K562 (cell line): ENCODE measurements around the gene SLC26A1. TPM values are rescaled to one million over a fixed set of nuclear protein-coding genes. Genes with fewer than 3 reads are reported as not detected.
A peak's percentile ranks its signal among the peaks of the same experiment; 100 is the strongest.

Experiments used
- CBFA2T2 ChIP-seq: fragments of 450-650 bp; conservative IDR thresholded peaks from 2 replicates; pipeline ENCODE4 v1.6.1; 2017; ENCODE audit warnings: mild to moderate bottlenecking
- HMGN3 ChIP-seq: IDR thresholded peaks from 2 replicates; pipeline ENCODE4 v1.6.1; 2011; ENCODE audit warnings: borderline replicate concordance, low read depth, mild to moderate bottlenecking, mixed read lengths, low read length; ENCODE audit not compliant: insufficient read length; ENCODE audit errors: extremely low read depth
- HNRNPL ChIP-seq: fragments of 200-400 bp; formaldehyde crosslinking; IDR thresholded peaks from 2 replicates; pipeline ENCODE4 v1.6.1; 2017; ENCODE audit warnings: low read depth, mild to moderate bottlenecking, low read length
- IRF2 ChIP-seq: sonication (generic); formaldehyde crosslinking; IDR thresholded peaks from 2 replicates; pipeline ENCODE4 v1.8.1; 2022; ENCODE audit warnings: mild to moderate bottlenecking, missing genetic modification reagents
- MYBL2 ChIP-seq, 2 experiments: fragments of 450-650 bp in 1 of 2; sonication (generic) in 1 of 2; formaldehyde crosslinking in 1 of 2; IDR thresholded peaks; 2 replicates each; pipeline versions ENCODE4 v1.6.1 to v1.8.1; 2017 to 2022; ENCODE audit warnings: borderline replicate concordance in 1 of 2, inconsistent platforms in 1 of 2, low read depth in 1 of 2, mild to moderate bottlenecking in 1 of 2, missing genetic modification reagents in 1 of 2, moderate library complexity in 1 of 2
- NFXL1 ChIP-seq: fragments of 450-650 bp; formaldehyde crosslinking; IDR thresholded peaks from 2 replicates; pipeline ENCODE4 v1.4.0; 2021; ENCODE audit warnings: mild to moderate bottlenecking
- RBM14 ChIP-seq: fragments of 200-400 bp; formaldehyde crosslinking; IDR thresholded peaks from 2 replicates; pipeline ENCODE4 v1.6.1; 2018; ENCODE audit warnings: low read depth, mild to moderate bottlenecking, low read length, moderate library complexity, borderline replicate concordance; ENCODE audit not compliant: insufficient read depth
- RFX1 ChIP-seq: fragments of 450-650 bp; IDR thresholded peaks from 2 replicates; pipeline ENCODE4 v1.6.1; 2016; ENCODE audit warnings: mild to moderate bottlenecking, moderate library complexity
- RHOXF2B ChIP-seq: fragments of 250-450 bp; sonication (Bioruptor Pico); conservative IDR thresholded peaks from 2 replicates; pipeline ENCODE4 v1.5.1; 2021
- SRSF7 ChIP-seq: fragments of 200-400 bp; formaldehyde crosslinking; optimal IDR thresholded peaks from 2 replicates; pipeline ENCODE3; 2017; ENCODE audit warnings: mild to moderate bottlenecking, low read depth, low read length
- TAF1 ChIP-seq: IDR thresholded peaks from 2 replicates; pipeline ENCODE4 v1.6.1; 2011; ENCODE audit warnings: mild to moderate bottlenecking, low read length, moderate library complexity; ENCODE audit not compliant: insufficient read depth, control insufficient read depth, severe bottlenecking; ENCODE audit errors: extremely low read depth
- TOE1 ChIP-seq, 2 experiments: fragments of 450-650 bp in 1 of 2; sonication (generic) in 1 of 2; formaldehyde crosslinking in 1 of 2; IDR thresholded peaks; 2 replicates each; pipeline versions ENCODE4 v1.7.1 to v1.8.0; 2016 to 2022; ENCODE audit warnings: borderline replicate concordance in 2 of 2, mild to moderate bottlenecking in 2 of 2, antibody characterized with exemption in 1 of 2, inconsistent platforms in 1 of 2, low read depth in 1 of 2, missing genetic modification reagents in 1 of 2, moderate library complexity in 1 of 2
- ZBTB7A ChIP-seq: IDR thresholded peaks from 2 replicates; pipeline ENCODE4 v1.6.1; 2011; ENCODE audit warnings: low read depth, mild to moderate bottlenecking, low read length, moderate library complexity, borderline replicate concordance; ENCODE audit not compliant: control insufficient read depth
- ZNF764 ChIP-seq: fragments of 250-450 bp; sonication (Bioruptor Pico); IDR thresholded peaks from 2 replicates; pipeline ENCODE4 v1.4.0; 2020; ENCODE audit warnings: low read depth, mild to moderate bottlenecking, moderate library complexity
- polyA plus RNA-seq, 8 experiments: library from polyadenylated mRNA; depleted of rRNA in 4 of 8; stranded (reverse) in 5 of 8; unstranded in 3 of 8; fragments of >200 nt; fragmentation: Nextera tagmentation in 2 of 8; fragmentation: Illumina TruSeq in 1 of 8; extraction: Ambion mirVana in 2 of 8; extraction: Trizol in 1 of 8; gene quantifications; 2 replicates each; pipeline versions ENCODE4 v1.2.1 to v1.2.3, GENCODE V29; 2011 to 2014; ENCODE audit warnings: inconsistent platforms in 1 of 8, missing spikeins in 1 of 8
- total RNA-seq, 7 experiments: library from RNA; depleted of rRNA in 6 of 7; stranded (reverse); fragments of >200 nt in 6 of 7; fragmentation: Illumina TruSeq in 2 of 7; extraction: Trizol in 2 of 7; gene quantifications; 2 replicates each; pipeline versions ENCODE4 v1.2.1 to v1.2.3, GENCODE V29; 2011 to 2021; ENCODE audit warnings: low replicate concordance in 1 of 7
- TF ChIP-seq, protein P1 (sequence below): fragments of 450-650 bp; formaldehyde crosslinking; IDR thresholded peaks from 2 replicates; pipeline ENCODE4 v1.4.0; 2020; ENCODE audit warnings: mild to moderate bottlenecking, moderate library complexity
- TF ChIP-seq, protein P2 (sequence below): fragments of 200-800 bp; sonication (Bioruptor generic); IDR thresholded peaks from 2 replicates; pipeline ENCODE4 v1.6.1; 2017; ENCODE audit warnings: missing genetic modification characterization, missing compliant biosample characterization
- TF ChIP-seq, protein P3 (sequence below): fragments of 450-650 bp; IDR thresholded peaks from 2 replicates; pipeline ENCODE4 v1.6.1; 2016; ENCODE audit warnings: antibody characterized with exemption
- TF ChIP-seq, protein P4 (sequence below), 2 experiments: IDR thresholded peaks; 2 replicates each; pipeline ENCODE4 v1.6.1; 2012; ENCODE audit warnings: improper control_type of control experiment in 2 of 2, low read depth in 2 of 2, low read length in 2 of 2, borderline replicate concordance in 1 of 2

The SLC26A1 gene
- total and polyA plus RNA-seq, 9 of the 15 experiments (the other 6 are each of a cell fraction or from before 2014, with no cell fraction given): 0.11 to 4.2 (median 0.95) TPM

DNA sequence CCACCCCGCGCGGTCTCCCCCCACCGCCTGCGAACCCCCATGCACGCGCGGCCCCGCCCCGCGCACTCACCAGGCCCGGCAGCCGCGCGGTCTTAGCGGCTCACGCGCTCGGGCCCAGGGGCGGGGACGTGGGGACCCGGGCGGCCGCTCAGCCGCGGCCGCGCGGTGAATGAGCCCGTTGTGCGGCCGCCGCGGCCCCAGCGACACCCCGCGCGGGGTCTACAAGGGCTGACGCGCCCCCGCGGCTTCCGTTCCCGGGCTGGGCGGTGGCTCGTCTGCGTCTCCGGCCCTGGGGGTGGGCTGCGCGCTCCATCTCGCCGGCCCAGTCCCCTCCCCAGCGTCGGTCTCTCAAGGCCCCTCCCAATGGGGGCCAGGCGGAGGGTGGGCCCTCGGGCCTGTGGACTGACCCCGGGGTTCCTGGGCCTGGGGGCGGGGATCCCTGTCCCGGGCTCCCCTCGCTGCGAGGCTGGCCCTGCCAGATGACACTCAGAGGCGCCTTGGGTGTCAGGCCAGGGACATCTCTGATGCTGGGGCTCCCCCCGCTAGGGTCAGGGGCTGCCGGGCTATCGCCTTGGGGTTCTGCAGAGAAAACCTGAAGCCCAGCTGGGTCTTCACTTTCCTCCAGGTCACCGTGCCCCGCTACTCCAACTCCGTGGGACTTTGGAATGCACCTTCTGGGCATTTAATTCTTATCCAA is 4.3 kb upstream of the SLC26A1 start (continued):
- TF ChIP-seq, protein P1, sequence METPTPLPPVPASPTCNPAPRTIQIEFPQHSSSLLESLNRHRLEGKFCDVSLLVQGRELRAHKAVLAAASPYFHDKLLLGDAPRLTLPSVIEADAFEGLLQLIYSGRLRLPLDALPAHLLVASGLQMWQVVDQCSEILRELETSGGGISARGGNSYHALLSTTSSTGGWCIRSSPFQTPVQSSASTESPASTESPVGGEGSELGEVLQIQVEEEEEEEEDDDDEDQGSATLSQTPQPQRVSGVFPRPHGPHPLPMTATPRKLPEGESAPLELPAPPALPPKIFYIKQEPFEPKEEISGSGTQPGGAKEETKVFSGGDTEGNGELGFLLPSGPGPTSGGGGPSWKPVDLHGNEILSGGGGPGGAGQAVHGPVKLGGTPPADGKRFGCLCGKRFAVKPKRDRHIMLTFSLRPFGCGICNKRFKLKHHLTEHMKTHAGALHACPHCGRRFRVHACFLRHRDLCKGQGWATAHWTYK (CRISPR knock-in tag): 0 out of 2 replicates have a peak, but pooled peaks have one; percentile 55
- TF ChIP-seq HNRNPL (no peak), TOE1 (IDR thresholded peaks at IDR 0.05; ENCODE audit: borderline replicate concordance) (no peak), TOE1 (CRISPR knock-in tag; IDR thresholded peaks at IDR 0.05; ENCODE audit: borderline replicate concordance, low read depth) (no peak), HMGN3 (peak; percentile 40), SRSF7 (no peak), NFXL1 (CRISPR knock-in tag) (no peak), RHOXF2B (CRISPR knock-in tag) (no peak), RFX1 (no peak), RBM14 (0 out of 2 replicates have a peak, but pooled peaks have one; percentile 37), ZBTB7A (peak; percentile 82; the same call in 1 of the 2 replicates), MYBL2 (IDR thresholded peaks at IDR 0.05; ENCODE audit: low read depth) (no peak), MYBL2 (CRISPR knock-in tag; IDR thresholded peaks at IDR 0.05; ENCODE audit: borderline replicate concordance) (no peak), TAF1 (peak; percentile 43), IRF2 (no peak), ZNF764 (CRISPR knock-in tag) (no peak), CBFA2T2 (no peak)
- TF ChIP-seq, protein P2, sequence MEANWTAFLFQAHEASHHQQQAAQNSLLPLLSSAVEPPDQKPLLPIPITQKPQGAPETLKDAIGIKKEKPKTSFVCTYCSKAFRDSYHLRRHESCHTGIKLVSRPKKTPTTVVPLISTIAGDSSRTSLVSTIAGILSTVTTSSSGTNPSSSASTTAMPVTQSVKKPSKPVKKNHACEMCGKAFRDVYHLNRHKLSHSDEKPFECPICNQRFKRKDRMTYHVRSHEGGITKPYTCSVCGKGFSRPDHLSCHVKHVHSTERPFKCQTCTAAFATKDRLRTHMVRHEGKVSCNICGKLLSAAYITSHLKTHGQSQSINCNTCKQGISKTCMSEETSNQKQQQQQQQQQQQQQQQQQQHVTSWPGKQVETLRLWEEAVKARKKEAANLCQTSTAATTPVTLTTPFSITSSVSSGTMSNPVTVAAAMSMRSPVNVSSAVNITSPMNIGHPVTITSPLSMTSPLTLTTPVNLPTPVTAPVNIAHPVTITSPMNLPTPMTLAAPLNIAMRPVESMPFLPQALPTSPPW: peak; percentile 89
- TF ChIP-seq, protein P3, sequence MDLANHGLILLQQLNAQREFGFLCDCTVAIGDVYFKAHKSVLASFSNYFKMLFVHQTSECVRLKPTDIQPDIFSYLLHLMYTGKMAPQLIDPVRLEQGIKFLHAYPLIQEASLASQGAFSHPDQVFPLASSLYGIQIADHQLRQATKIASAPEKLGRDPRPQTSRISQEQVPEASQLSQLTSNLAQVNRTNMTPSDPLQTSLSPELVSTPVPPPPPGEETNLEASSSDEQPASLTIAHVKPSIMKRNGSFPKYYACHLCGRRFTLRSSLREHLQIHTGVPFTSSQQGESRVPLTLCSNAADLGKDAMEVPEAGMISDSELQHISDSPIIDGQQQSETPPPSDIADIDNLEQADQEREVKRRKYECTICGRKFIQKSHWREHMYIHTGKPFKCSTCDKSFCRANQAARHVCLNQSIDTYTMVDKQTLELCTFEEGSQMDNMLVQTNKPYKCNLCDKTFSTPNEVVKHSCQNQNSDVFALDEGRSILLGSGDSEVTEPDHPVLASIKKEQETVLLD: no peak
- TF ChIP-seq, protein P4, sequence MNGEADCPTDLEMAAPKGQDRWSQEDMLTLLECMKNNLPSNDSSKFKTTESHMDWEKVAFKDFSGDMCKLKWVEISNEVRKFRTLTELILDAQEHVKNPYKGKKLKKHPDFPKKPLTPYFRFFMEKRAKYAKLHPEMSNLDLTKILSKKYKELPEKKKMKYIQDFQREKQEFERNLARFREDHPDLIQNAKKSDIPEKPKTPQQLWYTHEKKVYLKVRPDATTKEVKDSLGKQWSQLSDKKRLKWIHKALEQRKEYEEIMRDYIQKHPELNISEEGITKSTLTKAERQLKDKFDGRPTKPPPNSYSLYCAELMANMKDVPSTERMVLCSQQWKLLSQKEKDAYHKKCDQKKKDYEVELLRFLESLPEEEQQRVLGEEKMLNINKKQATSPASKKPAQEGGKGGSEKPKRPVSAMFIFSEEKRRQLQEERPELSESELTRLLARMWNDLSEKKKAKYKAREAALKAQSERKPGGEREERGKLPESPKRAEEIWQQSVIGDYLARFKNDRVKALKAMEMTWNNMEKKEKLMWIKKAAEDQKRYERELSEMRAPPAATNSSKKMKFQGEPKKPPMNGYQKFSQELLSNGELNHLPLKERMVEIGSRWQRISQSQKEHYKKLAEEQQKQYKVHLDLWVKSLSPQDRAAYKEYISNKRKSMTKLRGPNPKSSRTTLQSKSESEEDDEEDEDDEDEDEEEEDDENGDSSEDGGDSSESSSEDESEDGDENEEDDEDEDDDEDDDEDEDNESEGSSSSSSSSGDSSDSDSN (IDR thresholded peaks at IDR 0.05; ENCODE audit: borderline replicate concordance in 1 of 2, low read depth in 2 of 2, low read length in 2 of 2): 0 out of 4 replicates have a peak, but pooled peaks of 1 of the 2 experiments have one; percentile 62
